Limb (tissue), 2 donors: Measurements from ENCODE around the gene CTXN1.
"Not testable (repeated sequence)": the region's sequence is repeated elsewhere in the genome, so short reads cannot be mapped to it uniquely, and the experiment has no call there.

Source experiments
- DNase-seq, 2 donors: peaks; one replicate each; pipeline ENCODE4 v3.0.0-alpha.2; 2016; ENCODE audit errors: extremely low spot score in 2 of 2

Gene CTXN1

GRCh38 chr19:7947939-7948338 is 22.0 kb upstream of the CTXN1 start:
- DNase-seq = no peak

GRCh38 chr19:7944177-7944761 is 18.3 kb upstream of the CTXN1 start:
- peak; percentile 91 to 92 for DNase-seq

GRCh38 chr19:7943444-7944176 is 17.7 kb upstream of the CTXN1 start, which contains the start of gene TIMM44:
TIMM44 (minus strand) TSS chr19:7943666; CDS start chr19:7943651, 15 bp downstream.
- DNase-seq = peak; percentile 99

GRCh38 chr19:7942981-7943443 is 17.1 kb upstream of the CTXN1 start:
- DNase-seq = no peak

GRCh38 chr19:7941895-7942596 is 16.1 kb upstream of the CTXN1 start:
- DNase-seq = no peak

- no peak for DNase-seq
These were observed 14.9 kb upstream of the CTXN1 start for GRCh38 chr19:7940841-7941240.

- DNase-seq = no peak
These were observed 8.8 kb upstream of the CTXN1 start for GRCh38 chr19:7934766-7935165.

GRCh38 chr19:7933828-7934725 is 8.1 kb upstream of the CTXN1 start:
- no peak for DNase-seq

- no peak for DNase-seq
These were observed 7.5 kb upstream of the CTXN1 start for GRCh38 chr19:7933411-7933810.

- no peak for DNase-seq
These were observed 7.0 kb upstream of the CTXN1 start for GRCh38 chr19:7932930-7933300.

GRCh38 chr19:7932276-7932929 is 6.5 kb upstream of the CTXN1 start:
- DNase-seq = no peak

GRCh38 chr19:7931221-7932061 is 5.5 kb upstream of the CTXN1 start:
- DNase-seq = no peak

GRCh38 chr19:7930765-7931164 is 4.8 kb upstream of the CTXN1 start:
- no peak for DNase-seq

- not testable (repeated sequence) for DNase-seq
These were observed 4.1 kb upstream of the CTXN1 start for GRCh38 chr19:7930030-7930429.

GRCh38 chr19:7928741-7929701 is 3.1 kb upstream of the CTXN1 start:
- DNase-seq = peak in 1 of 2 donors; percentile 57

GRCh38 chr19:7928334-7928706 is 2.4 kb upstream of the CTXN1 start:
- DNase-seq = no peak

- DNase-seq = peak in 1 of 2 donors; percentile 37
These were observed 1.8 kb upstream of the CTXN1 start for GRCh38 chr19:7927605-7928333.
